KOPT-K1 (cell line): ENCODE results near the gene TPSB2.
"Not testable (repeated sequence)": the region's sequence is repeated elsewhere in the genome, so short reads cannot be mapped to it uniquely, and the experiment has no call there.

Source experiments
- H3K27ac ChIP-seq: fragments of 200-600 bp; sonication (generic); 2 replicates; pipeline ENCODE4 v1.5.1; 2016; ENCODE audit warnings: antibody characterized with exemption, mild to moderate bottlenecking, low read depth, low read length; ENCODE audit not compliant: poor library complexity, severe bottlenecking
- H3K36me3 ChIP-seq: fragments of 200-600 bp; sonication (generic); 2 replicates; pipeline ENCODE4 v1.5.1; 2017; ENCODE audit warnings: antibody characterized with exemption, mild to moderate bottlenecking, low read length, moderate library complexity; ENCODE audit not compliant: insufficient read depth
- H3K9me3 ChIP-seq: fragments of 200-600 bp; sonication (generic); 2 replicates; pipeline ENCODE4 v1.5.1; 2017; ENCODE audit warnings: antibody characterized with exemption, low read length, mild to moderate bottlenecking; ENCODE audit not compliant: insufficient read depth, poor library complexity, severe bottlenecking

The TPSB2 gene

DNA sequence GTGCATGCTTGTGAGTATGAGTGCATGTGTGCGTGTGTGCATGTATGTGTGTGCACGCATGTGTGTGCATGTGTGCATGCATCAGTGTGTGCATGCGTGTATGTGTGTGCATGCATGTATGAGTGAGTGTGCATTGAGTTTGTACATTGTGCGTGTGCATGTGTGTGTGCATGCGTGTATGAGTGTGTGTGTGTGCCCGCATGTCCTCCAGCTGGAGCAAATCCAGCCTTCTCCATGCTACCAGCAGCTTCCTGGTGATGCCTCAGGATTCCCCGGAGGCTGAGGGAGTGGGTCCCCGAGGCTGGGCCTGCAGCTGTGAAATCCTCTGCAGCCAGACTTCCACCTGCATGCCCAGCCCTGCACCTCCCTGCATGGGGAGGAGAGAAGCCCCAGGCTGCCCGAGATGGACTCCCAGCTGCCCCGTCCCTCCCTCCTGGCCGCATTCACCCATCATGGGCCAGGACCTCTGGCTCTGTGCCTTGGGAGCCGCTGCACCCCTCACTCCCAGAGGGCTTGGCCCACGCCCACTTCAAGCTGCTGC lies 35.2 kb upstream of the TPSB2 start:
- no peak overlapping the region for H3K27ac ChIP-seq
- no peaks in the 10 kb centered on the region for H3K36me3 ChIP-seq
- peaks cover 9% of the 10 kb centered on the region for H3K9me3 ChIP-seq

DNA sequence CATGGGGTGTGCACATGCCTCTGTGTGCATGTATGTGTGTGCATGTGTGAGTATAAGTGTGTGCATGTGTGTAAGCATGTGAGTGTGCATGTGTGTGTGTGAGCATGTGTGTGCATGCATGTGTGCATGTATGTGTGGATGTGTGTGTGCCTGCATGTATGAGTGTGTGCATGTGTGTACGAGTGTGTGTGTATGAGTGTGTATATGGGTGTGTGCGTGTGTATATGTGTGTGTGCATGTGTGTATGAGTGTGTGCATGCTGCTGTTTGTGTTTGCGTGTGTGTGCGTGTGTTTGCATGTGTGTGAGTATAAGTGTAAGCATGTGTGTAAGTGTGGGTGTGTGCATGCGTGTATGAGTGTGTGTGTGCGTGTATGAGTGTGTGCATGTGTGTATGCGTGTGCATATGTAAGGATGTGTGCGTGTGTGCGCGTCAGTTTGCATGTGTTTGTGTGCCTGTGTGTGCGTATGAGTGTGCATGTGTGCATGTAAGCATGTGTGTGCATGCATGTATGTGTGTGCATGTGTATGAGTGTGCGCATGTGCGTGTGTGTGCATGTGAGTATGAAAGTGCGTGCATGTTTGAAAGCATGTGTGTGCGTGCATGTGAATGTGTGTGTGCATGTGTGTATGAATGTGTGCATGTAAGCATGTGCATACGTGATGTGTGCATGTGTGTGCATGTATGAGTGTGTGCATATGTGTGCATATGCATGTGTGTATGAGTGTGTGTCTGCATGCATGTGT lies 34.5 kb upstream of the TPSB2 start:
- H3K9me3 ChIP-seq = peaks cover 9% of the 10 kb centered on the region
- H3K27ac ChIP-seq = no peak overlapping the region
- no peaks in the 10 kb centered on the region for H3K36me3 ChIP-seq

DNA sequence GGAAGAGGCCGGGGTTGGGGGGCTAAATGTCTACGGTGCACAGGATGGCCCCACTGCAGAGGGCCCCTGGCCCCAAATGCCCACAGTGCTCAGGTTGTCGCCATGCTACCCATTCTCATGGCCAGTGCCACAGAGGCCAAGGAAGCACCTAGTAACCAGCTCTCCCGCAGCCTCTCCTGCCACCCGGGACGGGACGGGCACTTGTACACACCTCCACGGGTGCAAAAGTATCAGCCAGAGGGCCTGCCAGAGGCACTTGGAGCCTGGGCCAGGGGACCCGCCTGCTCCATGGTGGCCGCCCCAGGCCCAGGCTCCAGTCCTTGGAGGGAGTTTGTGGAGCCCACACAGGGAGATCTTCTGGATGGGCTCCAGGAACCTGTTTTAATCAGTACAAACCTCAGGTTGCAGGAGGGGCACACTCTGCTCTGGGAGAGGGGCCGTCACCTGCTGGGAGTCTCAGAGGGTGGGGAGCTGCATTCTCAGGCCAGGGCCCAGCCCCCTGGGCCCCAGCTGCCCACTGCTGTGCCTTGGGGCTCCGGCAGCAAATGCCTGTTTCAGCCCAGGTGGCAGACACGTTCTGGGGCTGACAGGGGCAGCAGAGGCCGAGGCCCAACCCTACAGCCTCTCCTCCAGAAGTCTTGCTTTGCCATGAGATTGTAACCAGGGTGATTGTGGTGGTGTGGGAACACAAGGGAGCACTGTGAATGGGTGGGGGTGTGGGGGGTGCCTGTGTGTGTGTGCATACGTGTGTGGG lies 33.8 kb upstream of the TPSB2 start:
- Histone ChIP-seq H3K9me3 (peaks cover 9% of the 10 kb centered on the region), H3K36me3 (no peaks in the 10 kb centered on the region), H3K27ac (no peak overlapping the region)

DNA sequence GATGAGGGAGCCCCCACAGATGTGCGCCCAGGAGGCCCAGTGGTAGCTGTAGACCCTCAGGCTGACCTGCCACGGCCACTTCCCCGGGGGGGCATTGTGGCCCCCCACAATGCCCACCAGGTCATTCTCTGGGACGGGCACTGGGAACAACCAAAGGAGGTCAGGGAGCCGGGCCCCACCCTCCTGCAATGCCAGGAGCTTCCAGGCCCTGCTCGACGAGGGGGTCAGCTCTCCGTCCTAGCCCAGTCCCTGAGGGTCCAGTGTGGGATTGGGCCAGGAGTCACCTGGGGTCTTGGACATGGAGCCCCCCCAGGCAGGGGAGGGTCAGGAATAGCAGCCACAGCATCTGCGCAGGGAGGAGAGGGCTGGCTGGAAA lies 32.9 kb upstream of the TPSB2 start:
- no peaks in the 10 kb centered on the region for H3K36me3 ChIP-seq
- no peak overlapping the region for H3K27ac ChIP-seq
- H3K9me3 ChIP-seq = peaks cover 9% of the 10 kb centered on the region

DNA sequence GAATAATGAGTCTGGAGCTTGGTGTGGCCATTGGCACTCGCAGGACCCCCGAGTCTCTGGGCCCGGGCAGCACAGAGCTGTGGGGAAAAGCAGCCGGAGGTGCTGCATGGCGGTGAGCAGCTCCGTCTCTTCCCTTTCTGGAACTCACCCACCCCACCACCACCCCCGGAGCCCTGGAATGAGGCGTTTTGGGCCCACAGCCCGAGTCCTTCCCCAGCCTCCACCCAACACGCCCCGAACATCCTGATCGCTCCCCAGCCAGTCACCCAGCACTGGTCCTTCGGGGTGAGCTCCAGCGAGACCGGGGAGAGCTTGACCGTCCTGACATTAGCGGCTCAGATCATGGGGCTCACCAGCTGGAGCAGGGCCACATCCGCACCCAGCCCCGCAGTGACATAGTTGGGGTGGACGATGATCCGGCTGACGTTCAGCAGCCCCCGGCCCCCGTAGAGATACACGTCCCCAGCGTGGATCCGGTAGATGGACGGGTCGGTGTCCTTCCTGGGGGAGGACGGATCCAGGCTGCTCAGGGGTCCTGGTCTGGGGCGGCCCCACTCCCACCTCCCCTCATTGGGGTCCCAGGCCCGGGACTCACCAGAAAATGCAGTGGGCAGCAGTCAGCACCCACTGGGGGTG lies 32.3 kb upstream of the TPSB2 start:
- Histone ChIP-seq H3K27ac (no peak overlapping the region), H3K36me3 (no peaks in the 10 kb centered on the region), H3K9me3 (peaks cover 9% of the 10 kb centered on the region)

DNA sequence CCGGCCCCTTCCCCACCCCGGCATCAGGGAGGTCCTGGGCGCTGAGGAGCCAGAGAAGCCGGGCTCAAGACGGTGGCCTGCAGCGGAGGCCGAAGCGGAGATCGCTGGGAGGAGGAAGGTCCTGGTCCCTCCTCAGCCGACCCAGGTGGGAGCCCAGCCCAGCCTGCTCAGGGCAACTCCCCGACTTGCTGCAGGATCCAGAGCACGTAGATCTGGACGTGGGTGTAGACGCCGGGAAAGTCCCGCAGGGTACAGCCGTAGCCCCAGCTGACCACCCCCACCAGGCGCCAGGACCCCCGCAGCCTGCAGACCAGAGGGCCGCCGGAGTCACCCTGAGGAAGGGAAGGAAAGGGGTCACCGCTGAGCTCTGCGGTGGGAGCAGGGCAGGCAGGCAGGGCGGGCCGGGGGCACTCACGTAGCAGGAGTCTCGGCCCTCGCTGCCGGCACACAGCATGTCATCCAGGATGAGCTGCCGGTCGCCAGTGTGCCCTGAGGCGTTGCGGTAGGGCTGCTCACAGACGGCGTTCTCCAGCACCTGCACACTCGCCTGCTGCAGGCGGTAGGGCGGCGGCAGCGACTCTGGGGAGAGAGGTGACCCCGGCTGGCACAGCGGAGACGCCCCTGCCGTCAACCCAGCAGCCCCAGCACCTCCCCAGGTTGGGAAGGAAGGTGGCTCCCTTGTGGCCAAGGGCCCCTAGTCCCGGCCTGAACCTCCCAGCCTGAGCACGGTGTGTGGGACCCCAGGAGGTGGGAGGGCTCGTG lies 31.3 kb upstream of the TPSB2 start:
- Histone ChIP-seq H3K36me3 (no peaks in the 10 kb centered on the region), H3K27ac (no peak overlapping the region), H3K9me3 (peaks cover 9% of the 10 kb centered on the region)

DNA sequence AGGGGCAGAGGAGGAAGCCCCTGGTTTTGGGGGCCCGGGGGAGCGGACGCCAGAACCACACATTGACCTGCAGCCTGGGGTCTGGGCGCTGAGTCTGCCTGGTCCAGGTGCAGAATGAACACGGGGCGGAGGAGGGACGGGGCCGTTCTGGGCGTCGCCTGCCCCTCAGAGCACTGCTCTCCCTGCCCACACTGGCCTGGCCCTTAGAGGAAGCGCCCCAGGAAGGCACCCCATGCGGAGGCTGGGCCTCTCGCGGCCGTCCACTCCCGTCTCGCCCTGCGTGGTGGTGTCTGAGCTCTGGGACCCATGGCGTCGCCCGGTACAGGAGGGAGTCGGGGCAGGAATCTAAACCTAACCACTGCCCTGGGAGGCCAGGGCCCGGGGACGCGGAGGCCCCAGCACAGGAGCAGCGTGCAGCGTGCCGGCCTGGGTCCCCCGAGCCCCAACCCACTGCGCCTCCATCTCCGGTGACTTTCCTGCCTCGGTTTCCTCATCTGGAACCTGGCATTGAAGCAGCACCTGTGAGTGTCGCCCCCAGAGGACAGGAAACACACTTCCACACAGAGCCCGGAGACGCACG lies 30.2 kb upstream of the TPSB2 start:
- no peak overlapping the region for H3K27ac ChIP-seq
- H3K9me3 ChIP-seq = peaks cover 9% of the 10 kb centered on the region
- no peaks in the 10 kb centered on the region for H3K36me3 ChIP-seq

DNA sequence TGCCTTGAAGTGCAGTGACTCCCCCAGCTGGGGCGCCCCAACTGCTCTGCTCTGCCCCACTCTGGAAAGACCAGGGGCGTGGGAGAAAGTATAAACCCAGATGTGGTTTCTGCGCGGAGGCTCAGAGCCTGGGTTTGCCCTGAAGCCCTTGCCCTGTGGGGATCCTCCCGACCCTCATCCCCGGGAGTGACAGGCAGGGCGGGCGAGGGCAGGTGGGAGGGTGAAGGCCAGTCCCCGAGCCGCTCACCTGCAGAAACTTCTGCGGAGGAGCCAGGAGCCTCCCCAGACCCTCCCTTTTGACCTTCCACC lies 29.7 kb upstream of the TPSB2 start:
- Histone ChIP-seq H3K36me3 (no peaks in the 10 kb centered on the region), H3K27ac (no peak overlapping the region), H3K9me3 (peaks cover 6% of the 10 kb centered on the region)

DNA sequence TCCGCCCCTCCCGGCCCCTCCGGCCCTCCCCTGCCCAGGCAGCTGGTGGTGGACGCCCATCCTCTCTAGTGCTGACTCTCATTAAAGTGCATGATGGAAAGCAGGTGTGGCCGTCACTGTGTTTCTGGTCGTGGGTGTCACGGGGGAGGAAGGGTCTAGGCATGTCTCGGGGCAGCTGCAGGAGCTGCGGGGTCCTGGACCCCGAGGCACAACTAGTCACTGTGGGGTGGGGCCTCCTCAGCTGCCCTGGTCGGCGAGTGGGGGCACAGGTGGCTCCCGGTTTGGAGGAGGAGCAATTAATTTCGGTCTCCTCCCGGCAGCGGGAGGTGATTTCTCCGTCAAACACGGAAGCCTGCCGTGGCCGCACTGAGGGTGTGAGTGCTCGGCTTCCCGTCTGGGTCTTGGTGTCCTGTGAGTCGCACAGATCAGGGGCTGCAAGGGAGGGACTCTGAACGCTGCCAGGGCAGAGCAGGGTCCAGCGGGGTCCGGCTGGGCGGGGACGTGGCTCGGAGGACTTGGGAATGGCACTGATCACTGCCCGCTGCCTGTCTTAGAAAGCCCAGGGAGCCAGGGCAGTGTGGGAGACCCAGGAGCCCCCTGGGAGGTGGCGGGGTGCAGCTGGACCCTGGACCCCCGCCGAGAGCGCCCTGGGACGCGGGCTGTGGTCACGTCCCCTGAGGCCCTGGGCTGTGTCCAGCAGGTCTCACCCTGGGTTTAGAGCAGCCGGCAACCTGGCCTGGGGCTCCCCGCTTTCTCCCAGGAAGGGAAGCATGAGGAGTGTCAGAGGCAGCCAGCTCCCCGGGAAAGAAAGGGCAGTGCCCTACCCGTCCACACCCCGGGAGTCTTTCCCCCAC lies 29.1 kb upstream of the TPSB2 start:
- Histone ChIP-seq H3K36me3 (no peaks in the 10 kb centered on the region), H3K27ac (no peak overlapping the region), H3K9me3 (peaks cover under 1% of the 10 kb centered on the region)

DNA sequence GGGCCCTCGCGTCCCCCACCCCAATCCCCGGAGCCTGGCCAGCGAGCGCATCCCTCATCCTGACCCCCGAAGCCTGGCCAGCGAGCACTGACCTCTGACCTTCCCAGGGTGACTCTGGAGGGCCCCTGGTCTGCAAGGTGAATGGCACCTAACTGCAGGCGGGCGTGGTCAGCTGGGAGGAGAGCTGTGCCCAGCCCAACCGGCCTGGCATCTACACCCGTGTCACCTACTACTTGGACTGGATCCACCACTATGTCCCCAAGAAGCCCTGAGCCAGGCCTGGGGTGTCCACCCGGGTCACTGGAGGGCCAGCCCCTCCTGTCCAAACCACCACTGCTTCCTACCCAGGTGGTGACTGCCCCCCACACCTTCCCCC lies 28.2 kb upstream of the TPSB2 start:
- Histone ChIP-seq H3K36me3 (no peaks in the 10 kb centered on the region), H3K9me3 (no peaks in the 10 kb centered on the region), H3K27ac (no peak overlapping the region)

DNA sequence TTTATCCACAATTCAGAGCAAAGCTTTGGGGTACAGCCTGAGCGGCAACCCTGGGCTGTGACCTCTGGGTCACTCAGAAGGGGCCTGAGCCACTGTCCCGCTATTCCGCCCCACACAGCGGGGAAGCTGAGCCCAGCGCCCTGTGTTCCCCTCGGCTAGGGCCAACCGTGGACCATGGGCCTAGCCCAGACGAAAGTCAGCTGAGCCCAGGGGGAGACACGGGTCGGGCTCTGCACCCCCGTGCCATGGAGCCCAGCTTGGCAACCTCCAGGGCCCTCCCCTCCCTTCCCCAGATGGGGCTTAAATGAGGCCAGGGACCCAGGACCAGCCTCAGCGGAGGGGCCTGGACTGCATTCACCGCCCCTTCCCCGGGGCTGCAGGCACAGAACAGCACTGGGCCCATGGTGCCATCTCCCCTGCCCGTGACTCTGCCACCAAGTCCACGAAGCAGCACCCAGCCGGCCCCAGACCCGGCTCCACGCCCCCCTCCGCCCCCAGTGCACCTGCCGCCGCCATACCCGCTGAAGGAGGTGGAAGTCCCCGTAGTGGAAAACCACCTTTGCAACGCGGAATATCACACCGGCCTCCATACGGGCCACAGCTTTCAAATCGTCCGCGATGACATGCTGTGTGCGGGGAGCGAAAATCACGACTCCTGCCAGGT lies 27.7 kb upstream of the TPSB2 start:
- no peaks in the 10 kb centered on the region for H3K9me3 ChIP-seq
- H3K36me3 ChIP-seq = no peaks in the 10 kb centered on the region
- no peak overlapping the region for H3K27ac ChIP-seq

DNA sequence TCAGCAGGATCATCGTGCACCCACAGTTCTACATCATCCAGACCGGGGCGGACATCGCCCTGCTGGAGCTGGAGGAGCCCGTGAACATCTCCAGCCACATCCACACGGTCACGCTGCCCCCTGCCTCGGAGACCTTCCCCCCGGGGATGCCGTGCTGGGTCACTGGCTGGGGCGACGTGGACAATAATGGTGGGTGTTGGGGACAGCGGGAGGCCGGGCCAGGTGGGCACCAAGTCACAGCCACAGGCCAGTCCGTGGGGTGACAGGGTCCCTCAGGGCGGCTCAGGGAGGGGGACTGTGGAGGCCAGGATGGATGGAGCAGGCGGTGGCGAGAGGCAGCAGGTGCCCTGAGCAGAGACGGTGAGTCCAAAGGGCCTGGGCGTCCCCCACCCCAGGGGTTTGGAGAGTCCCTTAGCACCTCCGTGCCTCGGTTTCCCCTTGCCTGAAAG lies 26.9 kb upstream of the TPSB2 start:
- Histone ChIP-seq H3K9me3 (no peaks in the 10 kb centered on the region), H3K36me3 (no peaks in the 10 kb centered on the region), H3K27ac (no peak overlapping the region)

DNA sequence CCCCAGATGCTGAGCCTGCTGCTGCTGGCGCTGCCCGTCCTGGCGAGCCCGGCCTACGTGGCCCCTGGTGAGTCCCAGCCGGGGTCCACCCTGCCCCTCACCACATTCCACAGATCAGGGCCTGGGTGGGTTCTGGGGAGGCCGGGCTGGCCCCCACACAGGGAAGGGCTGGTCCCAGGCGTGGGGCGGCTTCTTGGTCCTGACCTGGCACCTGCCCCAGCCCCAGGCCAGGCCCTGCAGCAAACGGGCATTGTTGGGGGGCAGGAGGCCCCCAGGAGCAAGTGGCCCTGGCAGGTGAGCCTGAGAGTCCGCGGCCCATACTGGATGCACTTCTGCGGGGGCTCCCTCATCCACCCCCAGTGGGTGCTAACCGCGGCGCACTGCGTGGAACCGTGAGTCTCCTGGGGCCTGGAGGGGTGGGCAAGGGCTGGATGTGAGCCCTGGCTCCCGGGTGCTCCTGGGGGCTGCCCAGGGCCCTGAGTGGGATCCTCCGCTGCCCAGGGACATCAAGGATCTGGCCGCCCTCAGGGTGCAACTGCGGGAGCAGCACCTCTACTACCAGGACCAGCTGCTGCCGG lies 26.4 kb upstream of the TPSB2 start:
- not testable (repeated sequence) for H3K9me3 ChIP-seq, H3K36me3 ChIP-seq

More for the DNA sequence above, 26.4 kb upstream of the TPSB2 start:
- not testable (repeated sequence) for H3K27ac ChIP-seq
